Measurements from ENCODE around the gene TPM1. TPM values are rescaled to one million over a fixed set of nuclear protein-coding genes. Genes with fewer than 3 reads are reported as not detected.

Gene TPM1
- total and polyA plus RNA-seq, 2 experiments from 2014 or later, result 2,012 to 3,072 TPM

- no peaks in the 10 kb centered on the region for H4K20me1 ChIP-seq (ENCODE audit: insufficient read depth)
- in situ Hi-C loops (cut with MboI), result no loop called here
- peaks cover 14% of the 10 kb centered on the region; the same call in 1 of the 2 replicates for H3F3A ChIP-seq (ENCODE audit: insufficient read depth)
- H3K4me3 ChIP-seq, result no peak overlapping the region
- DNase-seq, result no peak
- no peaks in the 10 kb centered on the region for H3K27me3 ChIP-seq (replicated peaks; ENCODE audit: insufficient read depth)
- H3K27ac ChIP-seq, result no peak overlapping the region
- H3K4me2 ChIP-seq (ENCODE audit: unreplicated experiment), result no peak overlapping the region
- no peak for TF ChIP-seq EZH2 (IDR thresholded peaks at IDR 0.05; ENCODE audit: insufficient read depth, poor library complexity, severe bottlenecking)
- no peak for TF ChIP-seq EZH2phosphoT487 (IDR thresholded peaks at IDR 0.05; ENCODE audit: insufficient read depth, low read depth)
- no peaks in the 10 kb centered on the region for H3K79me2 ChIP-seq (ENCODE audit: insufficient read depth)
- WGBS, 2 experiments (ENCODE audit: low coverage in 1 of 2, low lambda C conversion rate in 2 of 2, missing lambda C conversion rate in 2 of 2), result 9 to 11% methylated on average over 2 of the region's 2 CpGs
- peaks cover 7% of the 10 kb centered on the region; the same call in 1 of the 2 replicates for H3K4me1 ChIP-seq (ENCODE audit: insufficient read depth)
- H3K9me2 ChIP-seq (ENCODE audit: insufficient read depth), result no peaks in the 10 kb centered on the region
- H3K9me3 ChIP-seq (ENCODE audit: low read depth), result no peaks in the 10 kb centered on the region
- H2AFZ ChIP-seq, result 0 out of 2 replicates have a peak overlapping the region, but pooled peaks have one; percentile 25
- H3K9ac ChIP-seq, result no peak overlapping the region
- H3K36me3 ChIP-seq (ENCODE audit: low read depth), result no peaks in the 10 kb centered on the region
These were observed 71.9 kb downstream of the TPM1 start for GRCh38 chr15:63114465-63114864.

Other genes with a start within 250 kb of the TPM1 start
- gene LACTB, start 79.1 kb downstream of the TPM1 start, total RNA-seq (2014; rRNA removed; shearing (Covaris generic)), result 27.1 and 27.3 TPM in 2 replicates
- gene LACTB, start 79.1 kb downstream of the TPM1 start, polyA plus RNA-seq (2016; fragmentation: Nextera tagmentation; extraction: Ambion mirVana), result 35.8 and 39.7 TPM in 2 replicates
- 110 and 151 TPM in 2 replicates for gene RPS27L, start 114.7 kb downstream of the TPM1 start, total RNA-seq (2014; rRNA removed; shearing (Covaris generic))
- gene RPS27L, start 114.7 kb downstream of the TPM1 start, polyA plus RNA-seq (2016; fragmentation: Nextera tagmentation; extraction: Ambion mirVana), result 1,175 and 1,181 TPM in 2 replicates
- gene RAB8B, start 146.9 kb downstream of the TPM1 start, total RNA-seq (2014; rRNA removed; shearing (Covaris generic)), result 54.3 and 54.6 TPM in 2 replicates
- 37.8 and 43.6 TPM in 2 replicates for gene RAB8B, start 146.9 kb downstream of the TPM1 start, polyA plus RNA-seq (2016; fragmentation: Nextera tagmentation; extraction: Ambion mirVana)
- gene APH1B, start 234.9 kb downstream of the TPM1 start, total RNA-seq (2014; rRNA removed; shearing (Covaris generic)), result 15.8 and 18.6 TPM in 2 replicates
- gene APH1B, start 234.9 kb downstream of the TPM1 start, polyA plus RNA-seq (2016; fragmentation: Nextera tagmentation; extraction: Ambion mirVana), result 40.5 and 43.2 TPM in 2 replicates

All from GM23248 (cell line).